Activated CD8-positive, alpha-beta memory T cell treated with anti-CD3 and anti-CD28 coated beads for 4 hours (primary cell): ENCODE measurements around the gene LZTR1.

ENCODE experiments used
- DNase-seq, 2 donors: peaks; one replicate each; pipeline ENCODE4 v3.0.0-alpha.2; 2020; ENCODE audit warnings: low read depth in 2 of 2

The LZTR1 gene

GRCh38 chr22:21015466-21016006, 33.4 kb downstream of the LZTR1 start:
- no peak for DNase-seq

- DNase-seq = no peak
These were observed 34.7 kb downstream of the LZTR1 start for GRCh38 chr22:21016644-21017420.

- no peak for DNase-seq
These were observed 36.2 kb downstream of the LZTR1 start for GRCh38 chr22:21018314-21018713.

DNA sequence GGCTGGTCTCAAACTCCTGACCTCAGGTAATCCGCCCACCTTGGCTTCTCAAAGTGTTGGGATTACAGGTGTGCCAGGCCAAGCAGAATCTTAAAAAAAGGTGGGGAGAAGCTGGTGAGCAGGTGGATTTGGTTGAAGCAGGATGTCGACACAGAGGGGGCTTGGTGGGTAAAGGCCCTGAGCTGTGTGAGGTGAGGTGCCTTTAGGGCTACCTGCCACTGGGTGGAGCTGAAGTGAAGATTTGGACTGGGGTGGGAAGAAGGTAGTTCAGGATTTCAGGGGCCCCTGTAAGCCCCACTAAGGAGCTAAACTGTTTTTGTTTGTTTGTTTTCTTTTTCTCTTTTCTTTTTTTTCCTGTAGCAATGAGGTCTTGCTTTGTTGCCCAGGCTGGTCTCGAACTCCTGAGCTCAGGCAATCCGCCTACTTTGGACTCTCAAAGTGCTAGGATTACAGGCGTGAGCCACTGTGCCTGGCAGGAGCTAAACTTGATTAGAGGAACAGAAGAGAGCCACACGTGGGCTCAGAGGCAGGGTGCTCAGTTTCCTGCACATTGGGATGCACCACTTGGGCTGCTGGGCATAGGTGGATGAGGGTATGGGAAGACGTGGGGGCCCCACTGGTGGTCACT, 38.8 kb downstream of the LZTR1 start:
- no peak for DNase-seq

DNA sequence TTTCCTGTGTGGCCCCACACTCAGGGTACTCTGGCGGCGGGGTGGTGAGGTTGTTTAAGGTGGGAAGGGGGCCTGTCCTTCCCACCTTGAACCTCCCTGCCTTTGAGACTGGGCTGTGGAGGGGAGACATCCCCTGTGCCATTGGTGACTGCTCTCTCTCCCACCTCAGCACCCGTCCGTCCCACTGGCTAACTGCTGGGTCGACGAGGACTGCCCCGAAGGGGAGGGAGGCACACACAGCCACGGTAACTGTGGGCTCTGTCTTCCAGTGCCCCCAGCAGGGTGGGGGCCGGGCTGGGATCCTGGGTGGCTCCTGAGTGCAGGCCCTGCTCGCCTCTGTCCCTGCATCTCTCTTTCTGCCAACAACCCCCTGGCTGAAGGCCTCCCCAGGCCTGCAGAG, 40.4 kb downstream of the LZTR1 start:
- no peak for DNase-seq

DNA sequence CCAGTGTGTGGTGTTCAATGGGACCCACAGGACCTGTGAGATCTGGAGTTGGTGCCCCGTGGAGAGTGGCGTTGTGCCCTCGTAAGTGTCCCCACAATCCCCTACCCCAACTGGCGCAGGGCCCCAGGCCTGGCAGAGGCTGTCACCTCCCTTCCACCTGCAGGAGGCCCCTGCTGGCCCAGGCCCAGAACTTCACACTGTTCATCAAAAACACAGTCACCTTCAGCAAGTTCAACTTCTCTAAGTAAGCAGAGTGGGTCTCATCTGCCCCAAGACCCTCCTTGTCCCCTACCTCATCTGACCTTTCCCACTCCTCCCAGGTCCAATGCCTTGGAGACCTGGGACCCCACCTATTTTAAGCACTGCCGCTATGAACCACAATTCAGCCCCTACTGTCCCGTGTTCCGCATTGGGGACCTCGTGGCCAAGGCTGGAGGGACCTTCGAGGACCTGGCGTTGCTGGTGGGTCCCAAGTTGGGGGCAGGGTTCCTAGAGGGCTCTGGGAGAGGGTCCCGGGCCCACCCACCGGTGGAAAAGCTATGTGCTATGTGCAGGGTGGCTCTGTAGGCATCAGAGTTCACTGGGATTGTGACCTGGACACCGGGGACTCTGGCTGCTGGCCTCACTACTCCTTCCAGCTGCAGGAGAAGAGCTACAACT, 41.0 kb downstream of the LZTR1 start:
- DNase-seq = no peak

GRCh38 chr22:21025266-21025665, 43.2 kb downstream of the LZTR1 start:
- DNase-seq = no peak

GRCh38 chr22:21025763-21026755, 44.0 kb downstream of the LZTR1 start:
- no peak for DNase-seq

DNA sequence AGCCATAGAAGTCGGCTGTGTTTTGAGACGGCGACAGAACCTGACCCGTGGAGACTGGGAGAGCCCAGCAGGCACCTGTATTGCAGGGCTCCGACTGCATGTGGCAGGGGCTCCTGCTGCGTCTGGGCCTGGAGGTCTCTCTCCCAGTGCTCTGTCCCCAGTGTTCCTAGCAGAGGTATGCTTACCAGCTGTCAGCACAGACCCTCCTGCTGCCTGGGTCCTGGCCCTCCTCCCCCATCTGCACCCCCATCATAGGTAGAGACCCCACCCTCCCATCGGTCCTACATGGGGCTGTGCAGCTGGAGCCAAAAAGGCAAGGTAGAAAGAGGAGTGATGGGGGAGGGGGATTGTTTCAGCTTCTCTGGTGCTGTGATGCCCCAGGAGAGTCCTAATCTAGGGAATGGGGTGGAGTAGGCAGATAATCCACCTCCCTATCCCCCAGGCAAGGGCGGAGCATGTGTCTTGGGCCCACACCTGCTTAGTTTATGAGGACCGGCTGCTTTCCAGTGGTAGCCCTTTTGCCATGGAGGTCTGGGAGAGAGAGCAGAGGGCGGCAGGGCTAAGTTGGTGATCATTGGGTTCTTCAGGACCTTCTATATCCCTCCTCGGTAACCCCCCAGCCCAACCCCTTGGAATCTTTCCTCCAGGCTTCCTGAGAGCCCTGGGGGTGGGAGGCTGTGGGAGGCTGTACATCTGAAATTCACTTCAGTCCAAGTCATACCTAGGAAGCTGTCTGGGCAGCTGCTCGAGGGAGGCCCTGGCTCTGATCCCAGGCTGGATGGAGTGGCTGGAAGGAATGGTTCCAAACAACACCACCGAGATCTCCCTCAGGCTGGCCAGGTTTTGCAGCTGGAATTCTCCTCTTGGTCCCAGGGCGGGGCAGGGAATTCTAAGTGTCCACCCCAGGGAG, 44.9 kb downstream of the LZTR1 start:
- DNase-seq = no peak

- DNase-seq = no peak
These were observed 46.5 kb downstream of the LZTR1 start for GRCh38 chr22:21028277-21029251.

- DNase-seq = no peak
These were observed 47.5 kb downstream of the LZTR1 start for GRCh38 chr22:21029486-21030025.

GRCh38 chr22:21030032-21030431, 47.9 kb downstream of the LZTR1 start:
- no peak for DNase-seq

GRCh38 chr22:21030621-21031544, 48.8 kb downstream of the LZTR1 start:
- DNase-seq = no peak

DNA sequence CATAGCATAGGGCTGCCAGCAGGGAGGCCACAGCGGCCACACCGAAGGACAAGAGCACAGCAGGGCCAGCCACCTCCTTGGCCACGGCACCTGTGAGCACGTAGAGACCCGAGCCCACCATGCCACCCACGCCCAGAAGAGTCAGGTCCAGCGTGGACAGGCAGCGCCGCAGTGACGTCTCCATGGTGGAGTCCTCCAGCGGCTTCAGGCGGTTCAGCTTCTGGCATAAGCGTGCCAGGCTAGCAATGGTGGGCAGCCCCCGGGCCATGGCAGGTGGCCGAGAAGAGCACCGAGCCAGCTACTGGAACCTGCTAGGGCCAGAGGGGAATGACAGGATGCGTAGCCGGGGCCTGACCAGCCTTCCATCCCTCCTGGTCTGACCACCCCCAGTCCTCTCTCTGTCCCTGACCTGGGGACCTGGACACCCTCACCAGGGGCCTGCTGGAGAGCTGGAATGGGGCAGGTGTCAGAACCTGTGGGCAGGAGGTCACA, 49.5 kb downstream of the LZTR1 start:
- DNase-seq = no peak

DNA sequence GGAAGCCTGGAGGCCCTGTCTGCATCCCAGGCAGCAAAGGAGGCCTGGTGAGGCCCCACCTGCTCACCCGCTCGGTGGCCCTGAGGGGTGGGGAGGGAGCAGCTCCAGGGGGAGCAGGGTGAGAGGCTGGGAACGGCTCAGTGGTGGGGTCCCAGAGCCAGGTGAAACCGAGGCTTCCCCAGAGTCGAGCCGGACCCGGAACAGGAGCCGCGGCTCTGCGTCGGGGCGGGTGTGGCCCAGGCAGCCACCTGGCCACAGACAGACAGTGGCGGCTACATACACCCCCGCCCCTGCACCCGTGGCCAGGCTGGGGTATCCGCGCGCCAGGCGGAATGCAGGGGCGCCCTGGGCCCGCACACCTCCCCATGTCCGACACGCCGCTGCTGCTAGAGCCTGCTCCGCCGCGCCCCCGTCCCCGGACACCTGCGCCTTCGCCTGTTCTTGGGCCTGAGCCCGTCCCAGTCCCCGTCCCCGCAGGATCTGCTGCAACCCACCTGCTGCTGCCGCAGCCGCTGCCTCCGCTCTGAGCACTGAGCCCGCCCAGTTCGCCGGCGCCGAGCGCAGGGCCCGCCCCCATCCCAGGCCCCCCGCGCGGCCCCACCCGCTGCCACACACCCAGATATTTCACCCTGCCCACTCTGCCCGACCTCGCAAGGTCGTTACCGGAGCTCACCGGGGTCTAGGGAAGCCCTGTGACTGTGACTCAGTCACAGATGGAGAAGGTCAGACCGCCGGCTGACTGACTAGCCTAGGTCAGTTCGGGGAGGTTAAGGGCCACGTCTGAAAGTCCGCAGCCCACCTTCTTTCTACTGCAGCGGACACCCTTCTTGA, 50.2 kb downstream of the LZTR1 start, which contains the start of gene SLC7A4:
Gene SLC7A4 (minus strand): TSS at position 525 of the 831 bp plus-strand sequence. CDS start 749 bp downstream, outside the sequence.
- no peak for DNase-seq

DNA sequence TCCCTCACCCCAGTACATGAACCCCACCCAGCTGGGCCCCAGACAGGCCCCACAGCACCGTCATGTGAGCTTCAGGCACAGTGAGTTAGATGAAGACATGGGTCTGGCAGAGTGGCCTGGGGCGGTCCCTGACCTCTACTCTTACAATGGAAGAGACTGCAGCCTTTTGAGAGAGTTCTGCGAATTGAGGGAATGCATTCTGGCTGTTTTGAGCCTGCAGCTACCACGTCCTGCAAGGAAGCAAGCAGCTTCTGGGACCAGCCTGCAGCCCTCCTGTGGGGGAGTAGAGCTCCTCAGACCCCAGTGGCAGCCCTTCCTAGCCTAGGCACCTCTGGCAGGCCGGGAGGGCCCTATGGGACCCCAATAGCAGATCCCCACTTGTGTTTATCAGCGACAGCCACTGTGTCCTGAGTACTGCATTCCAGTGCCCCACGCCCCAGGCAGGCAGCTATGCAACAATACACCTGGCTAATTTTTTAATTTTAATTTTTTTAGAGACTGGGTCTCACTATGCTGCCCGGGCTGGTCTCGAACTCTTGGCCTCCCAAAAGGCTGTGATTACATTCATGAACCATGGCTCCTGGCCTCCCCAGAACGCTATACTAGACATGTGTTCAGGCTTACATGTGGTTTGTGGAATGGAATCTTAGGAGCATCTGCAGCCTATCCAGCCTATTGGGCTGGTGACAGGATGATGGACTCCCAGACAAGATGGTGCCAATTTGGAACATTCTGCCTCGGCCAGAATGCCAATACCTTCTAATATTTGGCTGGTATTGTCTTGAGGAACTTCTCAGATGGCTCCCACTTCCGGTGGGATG, 51.0 kb downstream of the LZTR1 start:
- no peak for DNase-seq
